GOT3 (cell line): ENCODE results near the gene PTPRD.

ENCODE experiments used
- DNase-seq: peaks from one replicate; lab custom pipeline; 2025; ENCODE audit warnings: mixed read lengths; lab: John Stamatoyannopoulos, UW

The PTPRD gene

DNA sequence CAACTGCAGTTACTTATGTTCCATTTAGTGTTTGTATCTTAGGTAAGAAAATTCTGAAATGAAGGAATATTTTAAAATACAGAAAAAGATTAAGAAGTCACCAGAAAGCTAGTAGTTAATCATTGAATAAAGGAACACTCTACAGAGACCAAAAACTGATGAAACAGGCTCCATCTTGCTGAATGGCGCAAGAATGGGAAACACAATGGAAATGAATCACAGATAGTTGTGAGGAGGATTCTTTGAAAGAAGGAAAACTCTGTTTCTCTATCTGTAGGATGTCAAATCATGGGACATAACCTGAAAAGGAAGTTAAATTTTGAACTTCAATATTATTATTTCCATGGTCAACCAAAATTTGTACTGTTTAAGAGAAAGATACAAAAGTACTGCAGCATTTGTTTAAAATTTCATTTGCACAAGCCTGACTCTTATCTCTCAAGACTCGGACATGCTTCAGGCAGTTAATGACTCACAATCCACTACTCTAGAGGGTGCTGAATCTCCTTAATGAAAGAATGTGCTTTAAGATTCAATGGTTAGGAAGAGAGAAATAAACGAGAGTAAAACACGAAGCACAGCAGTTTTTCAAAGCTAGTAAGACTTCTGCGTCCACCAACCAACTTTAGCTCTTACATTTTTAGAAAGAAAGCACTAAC, 1748.8 kb downstream of the PTPRD start:
- no peak for DNase-seq

DNA sequence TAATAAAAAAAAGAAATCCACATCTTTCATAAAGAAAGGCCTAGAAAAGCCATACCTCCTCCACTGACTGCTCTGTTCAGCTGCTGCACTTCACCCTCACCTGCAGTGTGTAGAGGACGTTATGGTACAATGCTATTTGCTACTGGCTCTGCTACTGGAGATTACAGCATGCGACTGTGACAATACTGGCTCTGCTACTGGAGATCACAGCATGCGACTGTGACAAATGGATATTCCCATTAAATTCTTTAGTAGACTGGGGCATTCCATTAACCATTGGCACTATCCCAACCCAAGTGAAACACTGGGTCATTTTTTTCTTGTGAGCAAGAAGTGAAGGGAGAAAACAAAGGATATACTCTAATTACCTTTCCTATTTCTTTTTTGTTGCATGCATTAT, 1749.7 kb downstream of the PTPRD start:
- no peak for DNase-seq

DNA sequence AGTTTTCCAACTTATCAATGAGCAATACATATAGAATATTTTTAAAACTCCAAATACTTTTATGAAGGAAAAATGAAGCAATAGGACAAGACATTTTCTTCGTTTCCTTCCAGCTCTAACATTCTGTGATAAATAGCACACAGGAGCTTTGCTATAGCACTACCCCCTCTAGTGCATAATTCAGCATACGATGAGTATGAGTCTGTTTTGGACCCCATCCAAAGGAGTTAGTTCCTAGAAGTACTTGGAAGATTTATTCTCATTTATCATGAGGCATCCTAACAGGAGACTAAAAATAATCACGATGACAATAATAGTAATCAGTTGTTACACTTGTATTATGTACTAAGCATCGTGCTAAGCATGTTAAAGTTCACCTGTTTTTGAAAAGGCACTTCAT, 1751.9 kb downstream of the PTPRD start:
- no peak for DNase-seq

- DNase-seq: no peak
Measured at GRCh38 chr9:8860086-8860485, 1752.7 kb downstream of the PTPRD start.

- DNase-seq: no peak
Measured at GRCh38 chr9:8859416-8859815, 1753.4 kb downstream of the PTPRD start.

GRCh38 chr9:8858596-8859161, 1754.1 kb downstream of the PTPRD start:
- no peak for DNase-seq

- no peak for DNase-seq
Measured at GRCh38 chr9:8857926-8858595, 1754.7 kb downstream of the PTPRD start.

- no peak for DNase-seq
Measured at GRCh38 chr9:8857068-8857925, 1755.5 kb downstream of the PTPRD start.

DNA sequence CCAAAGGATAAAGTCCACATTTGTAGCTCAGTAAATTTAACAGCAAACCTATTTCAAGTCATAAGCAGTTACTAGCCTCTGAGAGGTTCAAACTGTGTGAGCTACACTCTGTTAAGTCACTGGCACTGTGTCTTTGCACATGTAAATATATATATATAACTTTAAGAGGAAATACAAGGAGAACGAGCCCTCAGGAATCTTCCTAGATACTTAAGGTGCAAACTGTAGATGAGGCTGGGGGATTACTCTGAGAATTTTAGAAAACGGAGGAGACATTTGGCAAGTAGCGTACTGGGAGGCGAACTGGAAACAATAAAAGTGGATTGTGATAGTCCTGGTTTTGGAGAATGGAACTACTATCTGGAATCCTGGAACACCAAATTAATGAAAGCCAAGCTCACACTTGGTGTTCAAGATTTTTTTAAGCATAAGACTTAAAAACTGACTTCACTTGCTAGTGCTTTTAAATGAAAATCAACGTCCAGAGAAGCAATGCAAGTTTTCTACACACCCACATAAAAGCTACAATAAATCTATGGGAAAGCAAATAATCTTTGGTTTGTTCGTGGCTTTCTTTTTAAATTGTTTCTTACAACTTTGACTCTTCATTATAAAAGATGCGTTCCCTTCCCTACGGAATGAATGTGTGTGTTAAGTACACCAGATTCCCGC, 1756.3 kb downstream of the PTPRD start:
- DNase-seq: no peak

DNA sequence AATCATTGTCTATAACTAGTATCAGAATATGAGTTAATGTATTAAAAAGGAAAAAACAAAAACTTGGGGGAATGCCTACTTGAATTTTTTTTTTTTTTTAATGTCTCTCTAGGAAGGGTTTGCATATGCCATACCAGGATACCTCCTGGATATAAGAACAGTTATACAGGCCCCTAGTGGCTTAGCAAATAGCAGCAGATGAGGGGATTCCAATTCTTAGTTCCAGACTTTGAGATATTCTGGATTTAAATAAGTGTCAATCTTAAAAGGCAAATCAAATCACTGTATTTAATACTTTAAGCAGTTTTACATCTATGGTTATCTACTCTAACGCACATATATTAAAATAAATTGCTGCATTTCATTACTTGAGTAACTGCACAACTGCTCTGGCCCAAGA, 1757.8 kb downstream of the PTPRD start:
- no peak for DNase-seq

- DNase-seq: no peak
Measured at GRCh38 chr9:8852301-8852864, 1760.4 kb downstream of the PTPRD start.

DNA sequence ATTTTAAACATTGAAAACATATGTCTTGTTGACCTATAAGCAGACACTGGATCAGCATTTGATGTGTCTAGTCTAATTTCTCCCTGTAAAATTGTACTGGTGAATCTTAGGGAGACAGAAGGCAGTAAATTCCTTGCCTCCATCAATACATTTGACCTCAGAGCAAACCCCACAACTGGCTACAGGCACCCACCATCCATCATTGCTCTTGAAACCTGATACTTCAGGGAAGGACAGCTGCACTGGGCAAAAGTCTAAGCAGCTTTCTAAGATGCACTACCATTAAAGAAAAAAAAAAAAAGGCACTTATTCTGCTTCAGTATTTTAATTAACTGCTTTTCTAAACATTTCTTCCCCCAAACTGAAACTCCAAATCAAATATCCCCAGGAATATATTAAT, 1761.9 kb downstream of the PTPRD start:
- no peak for DNase-seq

DNA sequence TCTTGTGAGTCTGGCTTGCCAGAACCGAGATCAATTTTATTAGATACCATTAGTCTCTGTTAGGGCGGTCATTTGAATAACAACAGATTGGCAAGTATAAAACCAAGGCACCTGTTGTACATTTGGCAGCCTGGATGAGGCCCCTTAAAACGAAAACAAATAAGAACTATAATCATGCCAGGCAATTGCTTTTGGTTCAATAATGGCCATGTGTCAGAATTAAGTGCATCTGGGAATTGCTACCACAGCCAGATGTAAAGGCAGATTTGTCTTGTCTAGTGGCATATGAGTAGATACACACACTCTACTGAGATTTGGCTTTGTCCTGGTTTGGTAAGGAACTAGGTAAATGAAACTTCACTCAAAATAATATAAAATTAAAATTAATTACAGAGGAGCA, 1767.0 kb downstream of the PTPRD start:
- no peak for DNase-seq

DNA sequence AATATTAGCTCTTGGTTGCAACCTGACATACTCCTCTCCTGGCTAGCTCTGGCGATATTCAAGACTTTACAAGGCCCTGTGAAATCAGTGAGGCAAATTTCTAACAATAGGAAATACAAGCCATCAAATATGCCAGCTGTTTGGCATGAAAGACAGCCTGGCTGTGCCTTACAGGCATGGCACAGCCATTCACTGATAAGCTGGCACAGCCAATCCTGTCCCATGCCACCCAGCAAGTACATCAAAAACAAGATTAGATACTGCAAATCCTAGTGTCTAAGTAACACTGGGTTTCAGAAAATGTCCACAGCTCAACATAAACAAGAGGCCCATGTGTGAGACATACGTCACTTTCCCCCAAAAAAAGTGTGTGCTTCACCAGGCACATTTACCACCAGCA, 1767.4 kb downstream of the PTPRD start:
- no peak for DNase-seq

- DNase-seq: no peak
Measured at GRCh38 chr9:8844549-8844948, 1768.3 kb downstream of the PTPRD start.

DNA sequence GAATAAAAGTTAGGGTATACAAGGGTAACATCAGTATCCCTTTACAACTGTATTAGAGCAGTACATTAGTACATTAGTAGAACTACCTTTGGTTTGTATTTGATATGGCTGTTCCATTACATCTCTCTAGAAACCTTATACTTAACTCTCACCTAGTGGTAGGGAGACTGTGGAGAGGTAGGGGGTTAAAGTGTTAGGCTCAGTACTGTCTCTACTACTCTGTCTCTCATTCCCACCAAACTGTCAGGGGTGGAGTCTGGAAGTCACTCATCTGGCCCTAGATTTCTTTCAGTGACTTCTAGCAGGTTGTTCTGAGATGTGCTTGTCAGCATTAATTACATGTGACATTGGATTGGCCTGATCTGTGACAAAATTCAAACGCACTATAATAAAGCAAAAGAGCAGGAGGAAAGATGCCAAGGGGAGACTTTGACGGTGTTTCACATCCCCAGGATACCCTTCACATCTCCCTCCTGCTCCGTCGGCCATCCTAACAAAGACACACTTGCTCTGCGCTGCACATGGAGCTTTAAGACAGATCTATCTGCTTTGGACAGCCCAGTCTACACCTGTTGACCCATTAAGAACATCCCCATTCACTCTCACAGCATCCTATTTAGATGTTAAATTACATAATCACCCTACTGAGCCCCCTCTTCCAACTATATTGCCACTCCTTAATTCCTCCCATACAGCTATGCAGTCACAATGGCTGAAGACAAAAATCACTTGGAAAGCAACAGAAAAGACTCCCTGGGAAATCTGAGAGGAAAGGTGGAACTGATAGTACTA, 1770.2 kb downstream of the PTPRD start:
- DNase-seq: no peak

DNA sequence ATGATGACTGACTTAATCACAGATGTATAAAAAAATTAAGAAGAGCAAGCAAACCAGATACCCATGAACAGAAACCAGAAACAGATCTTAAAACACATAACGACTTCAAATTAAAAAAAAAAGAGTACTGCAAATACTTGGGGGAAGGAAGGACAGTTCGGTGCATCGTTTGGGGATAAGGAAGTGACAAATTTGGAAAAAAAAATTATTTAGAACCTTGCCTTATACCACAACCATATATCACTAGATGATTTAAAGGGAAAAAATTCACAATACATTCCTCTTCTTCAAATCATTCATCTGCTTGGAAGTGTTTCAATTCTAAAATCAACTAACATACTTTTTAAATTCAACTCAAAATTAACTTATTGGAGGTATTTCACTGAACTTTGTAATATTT, 1774.7 kb downstream of the PTPRD start:
- no peak for DNase-seq

DNA sequence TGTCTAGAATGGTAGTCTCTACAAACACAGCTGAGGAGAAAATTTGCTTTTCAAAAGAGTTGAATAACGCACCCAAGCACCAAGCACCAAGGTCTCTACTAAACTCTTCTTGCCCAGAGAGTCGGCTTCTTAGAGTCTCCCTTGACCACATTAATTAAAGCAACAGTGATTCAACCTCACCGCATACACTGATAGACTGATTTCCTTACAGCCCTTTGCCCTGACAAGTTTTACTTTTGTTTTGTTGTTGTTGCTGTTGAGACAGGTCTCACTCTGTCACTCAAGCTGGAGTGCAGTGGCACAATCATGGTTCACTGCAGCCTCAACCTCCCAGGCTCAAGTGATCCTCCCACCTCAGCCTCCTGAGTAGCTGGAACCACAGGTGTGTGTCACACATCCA, 1777.5 kb downstream of the PTPRD start:
- DNase-seq: no peak

- DNase-seq: no peak
Measured at GRCh38 chr9:8832955-8833354, 1779.8 kb downstream of the PTPRD start.

DNA sequence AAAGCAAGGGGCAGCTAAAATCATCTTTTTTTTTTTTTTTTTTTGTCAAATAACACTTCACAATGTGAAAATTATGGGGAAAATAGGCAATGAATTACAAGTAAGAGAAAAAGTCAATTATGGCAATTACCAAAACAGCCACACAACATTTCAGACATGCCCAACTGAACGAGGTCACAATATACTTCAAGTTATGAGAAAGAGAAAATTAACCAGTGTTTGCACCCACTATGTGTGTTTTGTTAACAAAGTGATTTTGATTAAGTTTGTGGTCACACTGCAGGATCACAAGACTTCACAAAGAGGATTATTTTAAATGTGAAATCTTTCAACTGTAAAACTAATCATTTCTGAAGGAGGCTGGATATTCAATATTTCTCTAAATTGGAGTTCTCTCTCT, 1780.4 kb downstream of the PTPRD start:
- no peak for DNase-seq

DNA sequence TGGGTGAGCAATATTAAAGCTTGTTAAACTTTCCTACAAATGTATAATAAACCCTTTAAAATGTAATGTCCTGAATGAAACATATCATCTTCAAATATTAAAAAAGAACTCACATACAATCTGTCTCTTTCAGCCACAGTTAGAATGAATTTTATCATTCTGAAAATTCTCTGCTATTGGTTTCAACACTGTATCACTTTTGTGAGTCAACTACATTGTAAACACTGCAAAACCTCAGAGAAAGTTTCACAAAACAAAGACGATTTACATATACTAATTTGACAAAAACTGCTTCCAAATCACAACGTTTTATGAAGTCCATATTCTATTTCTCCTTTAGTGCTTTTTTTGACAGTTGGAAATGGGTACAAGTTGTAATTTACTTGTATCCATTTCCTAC, 1781.2 kb downstream of the PTPRD start:
- no peak for DNase-seq
